Sciatic nerve (tissue), 2 donors: ENCODE measurements around the gene MARF1. TPM values are rescaled to one million over a fixed set of nuclear protein-coding genes. Genes with fewer than 3 reads are reported as not detected.
"Not testable (repeated sequence)": the region's sequence is repeated elsewhere in the genome, so short reads cannot be mapped to it uniquely, and the experiment has no call there.

Experiments
- ATAC-seq: fragments of 200-7000 bp; cut with Tn5 transposase; one replicate; pipeline ENCODE4 v1.9.1; 2020; ENCODE audit warnings: mild to moderate bottlenecking, moderate library complexity
- DNase-seq: peaks from one replicate; pipeline ENCODE4 v3.0.0-alpha.2; 2020; ENCODE audit warnings: low spot score
- intact Hi-C: fragments of 100-400 bp; cut with DNase I; formaldehyde crosslinking; loops from one replicate; pipeline ENCODE4 v1.14.2; 2022
- total RNA-seq: library from RNA; stranded (reverse); fragmentation: NEBNext Ultra II Directional; extraction: Animal tissue kit (Norgen Biotek cat#: 25700); gene quantifications from one replicate; pipeline ENCODE4 v1.2.1, GENCODE V29; 2021
- donor health status: DM: no; HTN: no; CAD: no.
- donor health status: DM: no; HTN: no; CAD: no.

MARF1 gene
- total RNA-seq, 1 donor from 2014 or later: 138 TPM

GRCh38 chr16:15654591-15654990 lies 11.6 kb upstream of the MARF1 start:
- DNase-seq (no peak), ATAC-seq (no peak)
- intact Hi-C loops: no loop called here

DNA sequence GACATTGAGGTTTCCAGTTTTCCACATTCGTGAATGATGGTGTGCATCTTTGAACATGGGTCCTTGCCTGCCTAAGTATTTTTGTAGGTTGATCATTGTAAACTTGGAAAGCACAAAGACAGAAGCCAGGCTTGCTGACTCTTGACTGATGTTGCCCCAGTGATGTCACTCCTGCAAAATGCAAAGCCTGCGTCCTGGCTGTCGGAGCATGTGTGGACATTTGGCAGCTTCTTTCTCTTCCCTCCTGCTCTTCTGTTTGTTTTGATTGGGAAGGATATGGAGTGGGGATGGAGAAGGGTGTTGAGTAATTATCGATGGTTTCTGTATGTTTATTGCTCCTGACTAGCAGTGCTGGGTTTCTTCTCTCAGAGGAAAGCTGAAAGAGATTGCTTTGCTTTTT lies 10.3 kb upstream of the MARF1 start:
- peak; percentile 26 for DNase-seq
- ATAC-seq: no peak
- intact Hi-C loops: no loop called here

DNA sequence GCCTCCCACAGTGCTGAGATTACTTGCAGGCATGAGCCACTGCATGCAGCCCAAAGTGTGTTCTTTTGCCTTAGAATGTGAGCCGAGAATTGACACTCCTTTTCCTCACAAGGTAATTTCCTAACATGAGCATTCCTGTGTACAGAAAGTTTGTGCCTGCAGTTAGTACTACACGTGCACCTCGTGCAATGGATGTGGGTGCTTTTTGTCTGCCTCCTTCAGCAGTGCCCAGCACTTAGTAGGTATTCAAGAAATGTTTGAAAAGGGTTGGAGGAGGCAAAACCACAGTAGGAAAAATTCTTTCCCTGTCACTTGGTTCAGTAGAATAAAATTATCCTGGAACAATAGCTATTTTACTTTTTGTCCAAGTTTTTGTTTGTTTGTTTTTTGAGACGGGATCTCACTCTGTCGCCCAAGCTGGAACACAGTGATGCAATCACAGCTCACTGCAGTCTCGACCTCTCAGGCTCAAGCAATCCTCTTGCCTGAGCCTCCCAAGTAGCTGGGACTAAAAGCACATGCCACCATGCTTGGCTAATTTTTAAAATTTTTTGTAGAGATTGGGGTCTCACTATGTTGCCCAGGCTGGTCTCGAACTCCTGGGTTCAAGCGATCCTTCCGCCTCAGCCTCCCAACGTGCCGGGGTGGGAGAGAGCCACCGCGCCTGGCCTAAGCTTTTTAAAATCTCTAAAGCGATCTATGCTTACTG lies 9.5 kb upstream of the MARF1 start:
- DNase-seq (peak; percentile 22), ATAC-seq (no peak)
- intact Hi-C loops: no loop called here

DNA sequence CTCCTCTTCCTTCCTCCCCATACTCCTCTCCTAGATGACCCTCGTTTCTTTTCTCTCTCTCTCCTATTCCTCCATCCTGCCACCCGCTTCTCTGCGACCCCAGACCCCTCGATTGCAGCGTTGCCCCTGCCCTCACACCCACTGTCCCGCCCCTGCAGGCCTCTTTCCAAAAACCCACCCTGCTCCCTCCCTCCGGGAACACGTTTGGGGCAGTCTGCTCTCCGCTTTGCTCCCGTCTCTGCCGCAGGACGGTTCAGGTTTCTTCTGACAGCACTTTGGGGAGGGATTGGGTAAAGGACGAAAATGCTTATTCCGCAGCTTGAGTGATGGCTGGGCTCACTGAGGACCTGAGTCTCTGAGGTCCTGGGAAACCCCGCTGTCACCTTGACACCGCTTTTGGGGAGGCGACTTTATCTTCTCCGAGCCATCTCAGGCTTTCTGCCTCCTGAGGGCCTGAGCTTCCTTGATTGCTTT lies 7.8 kb upstream of the MARF1 start:
- ATAC-seq: peak; percentile 47
- DNase-seq: peak; percentile 64
- intact Hi-C loops: no loop called here

GRCh38 chr16:15650019-15650697 lies 7.2 kb upstream of the MARF1 start, which contains the start of gene NDE1:
Gene NDE1, plus strand, starts transcription at chr16:15650245. Its CDS starts 14,534 bp downstream, at chr16:15664779.
- peak; percentile 95 for DNase-seq
- peak; percentile 99 for ATAC-seq
- intact Hi-C loops: no loop called here

- intact Hi-C loops: no loop called here
- DNase-seq (no peak), ATAC-seq (no peak)
These were observed 6.7 kb upstream of the MARF1 start for GRCh38 chr16:15649727-15650018.

DNA sequence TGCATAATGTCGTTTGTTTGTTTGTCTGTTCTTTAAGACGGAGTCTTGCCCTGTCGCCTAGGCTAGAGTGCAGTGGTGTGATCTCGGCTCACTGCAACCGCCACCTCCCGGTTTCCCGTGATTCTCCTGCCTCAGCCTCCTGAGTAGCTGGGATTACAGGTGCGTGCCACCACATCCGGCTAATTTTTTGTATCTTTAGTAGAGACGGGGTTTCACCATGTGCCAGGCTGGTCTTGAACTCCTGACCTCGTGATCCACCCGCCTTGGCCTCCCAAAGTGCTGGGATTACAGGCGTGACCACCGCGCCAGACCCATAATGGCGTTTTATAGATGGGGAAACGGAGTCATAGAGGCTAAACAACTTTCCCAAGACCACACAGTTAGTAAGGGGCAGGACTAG lies 6.4 kb upstream of the MARF1 start:
- intact Hi-C loops: not testable (repeated sequence)

DNA sequence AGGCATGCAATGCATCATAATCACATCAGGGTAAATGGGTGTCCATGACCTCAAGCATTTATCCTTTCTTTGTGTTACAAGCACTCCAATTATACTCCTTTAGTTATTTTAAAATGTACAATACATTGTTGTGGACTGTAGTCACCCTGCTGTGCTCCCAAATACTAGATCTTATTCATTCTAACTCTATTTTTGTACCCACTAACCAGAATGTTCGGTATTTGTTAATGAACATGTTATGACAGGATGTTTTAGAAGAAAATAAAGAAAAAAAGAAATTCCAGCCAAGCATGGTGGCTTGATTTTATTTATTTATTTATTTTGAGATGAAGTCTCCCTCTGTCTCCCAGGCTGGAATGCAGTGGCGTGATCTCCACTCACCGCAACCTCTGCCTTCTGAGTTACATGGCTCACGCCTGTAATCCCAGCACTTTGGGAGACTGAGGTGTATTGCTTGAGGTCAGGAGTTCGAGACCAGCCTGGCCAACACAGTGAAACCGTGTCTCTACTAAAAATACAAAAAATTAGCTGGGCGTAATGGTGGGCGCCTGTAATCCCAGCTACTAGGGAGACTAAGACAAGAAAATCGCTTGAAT lies 5.3 kb upstream of the MARF1 start:
- ATAC-seq (no peak), DNase-seq (no peak)
- intact Hi-C loops: no loop called here

More for the DNA sequence above, 6.4 kb upstream of the MARF1 start:
- not testable (repeated sequence) for ATAC-seq
- peak; percentile 52 for DNase-seq

- ATAC-seq (no peak), DNase-seq (no peak)
- intact Hi-C loops: no loop called here
These were observed 4.5 kb upstream of the MARF1 start for GRCh38 chr16:15647294-15648014.

DNA sequence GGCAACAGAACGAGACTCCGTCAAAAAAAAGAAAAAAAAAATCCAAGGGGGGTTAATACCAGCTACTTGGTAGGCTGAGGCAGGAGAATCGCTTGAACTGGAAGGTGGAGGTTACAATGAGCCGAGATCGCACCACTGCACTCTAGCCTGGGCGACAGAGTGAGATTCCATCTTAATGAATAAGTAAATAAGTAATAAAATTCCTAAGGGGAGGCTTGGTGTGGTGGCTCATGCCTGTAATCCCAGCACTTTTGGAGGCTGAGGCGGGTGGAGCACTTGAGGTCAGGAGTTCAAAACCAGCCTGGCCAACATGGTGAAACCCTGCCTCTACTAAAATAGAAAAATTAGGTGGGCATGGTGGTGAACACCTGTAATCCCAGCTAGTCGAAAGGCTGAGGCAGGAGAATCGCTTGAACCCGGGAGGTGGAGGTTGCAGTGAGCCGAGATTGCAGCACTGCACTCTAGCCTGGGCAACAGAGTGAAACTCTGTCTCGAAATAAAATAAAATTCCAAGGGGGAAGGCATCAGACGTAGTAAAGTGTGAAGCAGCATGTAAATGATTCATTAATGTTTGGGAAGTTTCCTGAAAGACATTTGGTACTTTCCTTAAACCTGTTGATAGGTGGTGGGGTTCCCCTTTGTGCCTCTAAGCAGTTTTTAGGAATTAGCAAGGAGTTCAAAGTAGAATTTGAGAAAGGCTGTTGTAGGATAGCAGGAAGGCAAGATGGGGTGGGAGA lies 3.8 kb upstream of the MARF1 start:
- intact Hi-C loops, DNase-seq, ATAC-seq: not testable (repeated sequence)

GRCh38 chr16:15644962-15645465 lies 2.1 kb upstream of the MARF1 start:
- intact Hi-C loops, DNase-seq, ATAC-seq: not testable (repeated sequence)

- DNase-seq (no peak), ATAC-seq (no peak)
- intact Hi-C loops: no loop called here
These were observed 1.5 kb upstream of the MARF1 start for GRCh38 chr16:15644267-15644961.

DNA sequence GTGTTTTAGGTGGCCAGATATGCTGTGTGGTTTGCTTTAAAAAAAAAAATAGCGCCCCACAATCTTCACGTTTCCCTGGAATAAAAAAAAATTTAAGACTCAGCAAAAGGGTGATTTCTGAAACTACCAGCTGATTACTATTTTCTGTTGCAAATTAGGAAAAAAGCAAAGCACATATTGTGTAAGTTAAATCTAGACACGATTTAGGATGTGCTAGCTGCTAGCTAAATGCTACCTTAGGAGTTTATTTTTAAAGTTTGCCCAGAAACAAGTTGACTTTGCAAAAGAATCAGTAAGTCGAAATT lies 944 bp upstream of the MARF1 start:
- intact Hi-C loops: no loop called here
- ATAC-seq (no peak), DNase-seq (no peak)

DNA sequence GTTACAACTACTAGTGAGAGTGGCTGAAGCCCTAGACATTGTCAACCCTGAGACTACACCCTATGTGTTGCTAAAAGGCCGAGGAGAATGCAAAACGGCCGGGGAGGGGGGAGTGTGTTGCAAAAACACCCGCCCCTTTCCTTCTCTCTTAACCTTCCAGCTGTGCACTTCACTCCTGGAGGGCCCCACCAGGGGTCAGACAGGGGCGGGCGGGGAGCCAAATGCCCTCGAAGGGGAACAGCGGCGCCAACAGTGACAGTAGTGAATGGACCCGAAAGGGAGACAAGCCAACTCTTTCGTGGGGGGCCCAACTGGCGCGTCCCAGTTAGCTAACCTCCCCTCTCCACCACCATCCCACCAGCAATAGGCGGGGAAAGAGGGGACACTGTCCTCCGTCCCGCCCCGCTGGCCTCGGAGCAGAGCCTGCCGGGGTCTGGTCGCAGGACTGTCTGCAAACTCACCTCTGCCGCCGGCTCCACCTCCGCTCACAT lies 352 bp downstream of the MARF1 start:
- intact Hi-C loops: no loop called here
- DNase-seq (peak; percentile 83), ATAC-seq (peak; percentile 53)

- ATAC-seq (no peak), DNase-seq (no peak)
- intact Hi-C loops: no loop called here
These were observed 999 bp downstream of the MARF1 start for GRCh38 chr16:15641753-15642556.

DNA sequence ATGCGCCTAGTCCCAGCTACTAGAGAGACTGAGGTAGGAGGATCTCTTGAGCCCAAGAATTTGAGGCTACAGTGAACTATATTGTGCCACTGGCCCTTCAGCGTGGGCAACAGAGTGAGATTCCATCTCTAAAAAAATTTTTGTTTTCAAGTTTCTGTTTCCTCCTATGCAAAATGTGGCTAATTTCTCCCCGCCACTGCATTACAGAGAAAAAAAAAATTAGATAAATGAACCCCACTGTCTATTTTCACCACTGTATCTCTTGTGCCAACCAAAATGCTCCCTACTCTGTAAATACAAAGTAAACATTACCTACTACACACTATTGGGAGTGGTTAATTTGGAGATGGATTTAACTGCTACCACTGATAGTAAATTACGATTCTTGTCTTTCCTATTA lies 2.0 kb downstream of the MARF1 start:
- DNase-seq (no peak), ATAC-seq (no peak)
- intact Hi-C loops: no loop called here

DNA sequence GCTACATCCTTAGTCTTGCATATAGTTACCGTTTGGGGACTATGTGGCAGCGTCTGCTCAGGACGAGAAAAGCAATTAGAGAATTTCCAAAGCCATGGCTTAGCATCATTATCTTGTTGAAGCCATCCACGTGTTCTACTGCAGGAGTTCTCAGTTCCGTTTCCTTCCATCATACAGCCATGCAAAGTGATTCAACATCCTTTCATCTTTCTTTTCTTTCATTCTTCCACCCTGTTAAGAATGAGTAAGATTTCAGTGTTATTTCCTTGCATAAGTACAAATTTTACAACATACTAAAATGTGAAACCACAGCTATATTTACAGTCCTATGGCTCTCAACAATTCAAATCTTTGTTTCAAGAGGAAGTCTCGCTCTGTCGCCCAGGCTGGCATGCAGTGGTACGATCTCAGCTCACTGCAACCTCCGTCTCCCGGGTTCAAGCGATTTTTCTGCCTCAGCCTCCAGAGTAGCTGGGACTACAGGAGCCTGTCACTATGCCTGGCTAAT lies 3.8 kb downstream of the MARF1 start:
- ATAC-seq (no peak), DNase-seq (no peak)
- intact Hi-C loops: loop anchor here (10.0 kb wide), 1 partner anchor 174 kb away; no protein-coding TSS in a partner anchor
